GM21381 (cell line): ENCODE data around the gene PSMB7.

Experiments used
- ATAC-seq: cut with Tn5 transposase; IDR thresholded peaks from one replicate; pipeline ENCODE4 v1.9.1; 2021; ENCODE audit warnings: mild to moderate bottlenecking, moderate library complexity; ENCODE audit not compliant: unreplicated experiment

The PSMB7 gene

GRCh38 chr9:124330011-124330697, 85.1 kb downstream of the PSMB7 start:
- no peak for ATAC-seq

- no peak for ATAC-seq
Measured at GRCh38 chr9:124329206-124329792, 85.9 kb downstream of the PSMB7 start.

- no peak for ATAC-seq
Measured at GRCh38 chr9:124328285-124328684, 87.0 kb downstream of the PSMB7 start.

GRCh38 chr9:124327491-124327890, 87.8 kb downstream of the PSMB7 start:
- ATAC-seq: no peak

- ATAC-seq: no peak
Measured at GRCh38 chr9:124326378-124326777, 88.9 kb downstream of the PSMB7 start.

- no peak for ATAC-seq
Measured at GRCh38 chr9:124325816-124326215, 89.4 kb downstream of the PSMB7 start.

GRCh38 chr9:124323904-124324303, 91.3 kb downstream of the PSMB7 start:
- ATAC-seq: no peak

GRCh38 chr9:124322618-124323432, 92.4 kb downstream of the PSMB7 start:
- no peak for ATAC-seq

GRCh38 chr9:124321935-124322334, 93.3 kb downstream of the PSMB7 start:
- no peak for ATAC-seq

- ATAC-seq: no peak
Measured at GRCh38 chr9:124321416-124321815, 93.8 kb downstream of the PSMB7 start.

- ATAC-seq: no peak
Measured at GRCh38 chr9:124320062-124320973, 94.9 kb downstream of the PSMB7 start.

- ATAC-seq: no peak
Measured at GRCh38 chr9:124315882-124316281, 99.4 kb downstream of the PSMB7 start.

GRCh38 chr9:124313940-124314339, 101.3 kb downstream of the PSMB7 start:
- no peak for ATAC-seq

GRCh38 chr9:124312290-124313265, 102.7 kb downstream of the PSMB7 start:
- ATAC-seq: no peak

- no peak for ATAC-seq
Measured at GRCh38 chr9:124311283-124311682, 104.0 kb downstream of the PSMB7 start.

GRCh38 chr9:124309667-124310084, 105.6 kb downstream of the PSMB7 start:
- no peak for ATAC-seq

GRCh38 chr9:124308606-124309491, 106.4 kb downstream of the PSMB7 start:
- ATAC-seq: no peak

GRCh38 chr9:124307379-124308030, 107.7 kb downstream of the PSMB7 start:
- ATAC-seq: no peak
